HG03139 (cell line): ENCODE results near the gene TMEM179.

Source experiments
- ATAC-seq: cut with Tn5 transposase; IDR thresholded peaks from one replicate; pipeline ENCODE4 v1.9.1; 2021; ENCODE audit not compliant: unreplicated experiment

Gene TMEM179

GRCh38 chr14:104573930-104574329, 30.6 kb downstream of the TMEM179 start:
- ATAC-seq: no peak

- ATAC-seq: no peak
Observed at GRCh38 chr14:104572668-104573067, 31.9 kb downstream of the TMEM179 start.

- no peak for ATAC-seq
Observed at GRCh38 chr14:104572024-104572626, 32.4 kb downstream of the TMEM179 start.

GRCh38 chr14:104571246-104571645, 33.3 kb downstream of the TMEM179 start:
- no peak for ATAC-seq

- ATAC-seq: no peak
Observed at GRCh38 chr14:104569435-104569834, 35.1 kb downstream of the TMEM179 start.

GRCh38 chr14:104568620-104569019, 36.0 kb downstream of the TMEM179 start:
- no peak for ATAC-seq

- no peak for ATAC-seq
Observed at GRCh38 chr14:104567957-104568225, 36.7 kb downstream of the TMEM179 start.

GRCh38 chr14:104567141-104567956, 37.2 kb downstream of the TMEM179 start:
- ATAC-seq: no peak

GRCh38 chr14:104564744-104565679, 39.6 kb downstream of the TMEM179 start:
- ATAC-seq: no peak

GRCh38 chr14:104563742-104564615, 40.6 kb downstream of the TMEM179 start:
- ATAC-seq: no peak

GRCh38 chr14:104563191-104563741, 41.3 kb downstream of the TMEM179 start:
- no peak for ATAC-seq

GRCh38 chr14:104562606-104563005, 42.0 kb downstream of the TMEM179 start:
- ATAC-seq: no peak

GRCh38 chr14:104561632-104562495, 42.7 kb downstream of the TMEM179 start:
- ATAC-seq: no peak

GRCh38 chr14:104561124-104561557, 43.4 kb downstream of the TMEM179 start:
- no peak for ATAC-seq

- no peak for ATAC-seq
Observed at GRCh38 chr14:104560586-104560945, 44.0 kb downstream of the TMEM179 start.

- ATAC-seq: no peak
Observed at GRCh38 chr14:104559804-104560585, 44.6 kb downstream of the TMEM179 start.

GRCh38 chr14:104559028-104559803, 45.4 kb downstream of the TMEM179 start:
- no peak for ATAC-seq
